Lower leg skin (tissue), 4 donors: ENCODE data around the gene PPFIBP2. TPM values are rescaled to one million over a fixed set of nuclear protein-coding genes. Genes with fewer than 3 reads are reported as not detected.
A peak's percentile ranks its signal among the peaks of the same experiment; 100 is the strongest.
"Not testable (repeated sequence)": the region's sequence is repeated elsewhere in the genome, so short reads cannot be mapped to it uniquely, and the experiment has no call there.

ENCODE experiments used
- DNase-seq, 2 donors: peaks; one replicate each; pipeline ENCODE4 v3.0.0-alpha.2; 2019; ENCODE audit warnings: low spot score in 2 of 2
- H3K4me3 ChIP-seq: fragments of 200-600 bp; sonication (generic); 2 replicates; pipeline ENCODE4 v1.5.1; 2017; ENCODE audit warnings: mild to moderate bottlenecking, low read depth; ENCODE audit not compliant: poor library complexity, severe bottlenecking
- CTCF ChIP-seq, 3 donors: fragments of 450-650 bp; IDR thresholded peaks; one replicate each; pipeline ENCODE4 v1.5.1; 2016; ENCODE audit warnings: antibody characterized with exemption in 3 of 3, mild to moderate bottlenecking in 3 of 3, moderate library complexity in 2 of 3
- POLR2A ChIP-seq, 2 donors: fragments of 450-650 bp; IDR thresholded peaks; one replicate each; pipeline ENCODE4 v1.6.1; 2016 to 2017; ENCODE audit warnings: antibody characterized with exemption in 2 of 2, mild to moderate bottlenecking in 1 of 2, moderate library complexity in 1 of 2
- WGBS, 2 donors: methylation state at CpG; one replicate each; pipeline ENCODE4 v1.1.5; 2018; 5-methylcytosine and 5-hydroxymethylcytosine counted together
- intact Hi-C: fragments of 100-400 bp; cut with DNase I; formaldehyde crosslinking; loops from one replicate; pipeline ENCODE4 v1.15.0; 2023; ENCODE audit warnings: low total_unique reads
- total RNA-seq, 4 donors: library from RNA; depleted of rRNA; stranded (reverse); fragments of >200 nt; gene quantifications; one replicate each; pipeline ENCODE4 v1.1.0, GENCODE V29; 2016

The PPFIBP2 gene
- total RNA-seq, 4 donors from 2014 or later = 56.6 to 87.1 (median 69.5) TPM

- peak in 1 of 2 donors; percentile 68 for DNase-seq
- 85 to 93% methylated on average over 12 of the region's 12 CpGs for WGBS, 2 donors
- TF ChIP-seq POLR2A (IDR thresholded peaks at IDR 0.05) = no peak
- no peak for TF ChIP-seq CTCF (IDR thresholded peaks at IDR 0.05)
- intact Hi-C loops = no loop called here
- H3K4me3 ChIP-seq = no peak overlapping the region
Measured at GRCh38 chr11:7516475-7516874, 2.7 kb downstream of the PPFIBP2 start.

GRCh38 chr11:7517743-7518142 is 3.9 kb downstream of the PPFIBP2 start:
- peak in 1 of 2 donors; percentile 77 for DNase-seq
- intact Hi-C loops, H3K4me3 ChIP-seq: not testable (repeated sequence)
- 94 to 98% methylated on average over 13 of the region's 13 CpGs for WGBS, 2 donors

GRCh38 chr11:7518811-7519562 is 5.2 kb downstream of the PPFIBP2 start:
- 91 to 94% methylated on average over 23 of the region's 23 CpGs for WGBS, 2 donors
- no peak for TF ChIP-seq POLR2A (IDR thresholded peaks at IDR 0.05)
- TF ChIP-seq CTCF (IDR thresholded peaks at IDR 0.05) = no peak
- no peak overlapping the region for H3K4me3 ChIP-seq
- peak in 1 of 2 donors; percentile 64 for DNase-seq
- intact Hi-C loops = no loop called here

GRCh38 chr11:7520011-7520942 is 6.5 kb downstream of the PPFIBP2 start:
- no peak overlapping the region for H3K4me3 ChIP-seq
- intact Hi-C loops = no loop called here
- TF ChIP-seq POLR2A (IDR thresholded peaks at IDR 0.05) (no peak), CTCF (IDR thresholded peaks at IDR 0.05) (no peak)
- 78 to 82% methylated on average over 18 of the region's 18 CpGs for WGBS, 2 donors
- peak in 1 of 2 donors; percentile 42 for DNase-seq

- 3 to 60% methylated on average over 1 to 2 of the region's 2 CpGs for WGBS, 2 donors
- DNase-seq = no peak
- intact Hi-C loops = no loop called here
- TF ChIP-seq CTCF (IDR thresholded peaks at IDR 0.05) = no peak
- no peak for TF ChIP-seq POLR2A (IDR thresholded peaks at IDR 0.05)
- H3K4me3 ChIP-seq = no peak overlapping the region
Measured at GRCh38 chr11:7520981-7521487, 7.2 kb downstream of the PPFIBP2 start.

GRCh38 chr11:7522121-7522520 is 8.3 kb downstream of the PPFIBP2 start:
- TF ChIP-seq POLR2A (IDR thresholded peaks at IDR 0.05) (no peak), CTCF (IDR thresholded peaks at IDR 0.05) (no peak)
- WGBS, 2 donors = 57 to 81% methylated on average over 4 of the region's 4 CpGs
- no peak overlapping the region for H3K4me3 ChIP-seq
- intact Hi-C loops = no loop called here
- no peak for DNase-seq
